Kidney capillary endothelial cell (primary cell): ENCODE results near the gene COMTD1.
A peak's percentile ranks its signal among the peaks of the same experiment; 100 is the strongest.

ENCODE experiments used
- DNase-seq: peaks from one replicate; pipeline ENCODE4 v3.0.0-alpha.2; 2018; ENCODE audit warnings: low spot score

COMTD1 gene

DNA sequence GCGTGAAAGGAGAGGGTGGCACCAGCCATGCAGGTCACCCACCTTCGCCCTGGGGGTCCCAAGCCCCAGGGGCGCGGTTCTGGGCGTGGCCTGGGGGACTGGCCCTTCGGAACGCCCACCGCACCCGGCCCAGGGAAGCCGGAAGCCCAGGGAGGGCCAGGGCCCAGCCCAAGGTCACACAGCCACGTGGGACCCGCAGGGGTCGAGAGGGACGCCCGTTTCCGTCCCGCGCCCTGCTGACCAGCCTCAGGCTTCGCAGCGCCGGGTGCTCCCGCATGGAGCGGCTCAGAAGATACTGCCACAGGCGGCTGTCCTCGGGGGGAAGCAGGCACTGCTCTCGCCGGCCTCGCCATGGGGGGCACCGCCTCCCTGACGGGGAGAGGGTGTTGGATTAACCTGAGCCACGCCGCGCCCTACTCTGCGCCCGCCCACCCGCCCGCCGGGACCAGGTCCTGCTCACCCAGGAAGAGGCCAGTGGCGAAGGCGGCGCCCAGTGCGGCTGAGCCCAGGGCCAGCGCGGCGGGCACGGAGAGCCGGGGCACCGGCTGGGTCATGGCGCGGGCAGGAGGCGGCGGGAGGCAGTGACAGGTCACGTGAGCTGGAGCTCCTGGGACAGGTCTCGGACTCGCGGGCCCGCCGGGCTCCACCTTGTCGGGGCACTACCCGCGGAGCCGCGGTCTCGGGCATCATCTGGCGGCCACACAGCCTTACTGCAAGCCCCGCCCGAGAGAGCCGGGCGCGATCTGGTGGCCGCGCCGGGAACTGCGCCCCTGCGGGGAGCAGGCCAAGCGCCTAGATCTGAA is at the start of gene COMTD1:
COMTD1 (minus strand) TSS at position 583 of the 803 bp plus-strand sequence; CDS start at position 554, 29 bp downstream.
- DNase-seq, result peak; percentile 90

DNA sequence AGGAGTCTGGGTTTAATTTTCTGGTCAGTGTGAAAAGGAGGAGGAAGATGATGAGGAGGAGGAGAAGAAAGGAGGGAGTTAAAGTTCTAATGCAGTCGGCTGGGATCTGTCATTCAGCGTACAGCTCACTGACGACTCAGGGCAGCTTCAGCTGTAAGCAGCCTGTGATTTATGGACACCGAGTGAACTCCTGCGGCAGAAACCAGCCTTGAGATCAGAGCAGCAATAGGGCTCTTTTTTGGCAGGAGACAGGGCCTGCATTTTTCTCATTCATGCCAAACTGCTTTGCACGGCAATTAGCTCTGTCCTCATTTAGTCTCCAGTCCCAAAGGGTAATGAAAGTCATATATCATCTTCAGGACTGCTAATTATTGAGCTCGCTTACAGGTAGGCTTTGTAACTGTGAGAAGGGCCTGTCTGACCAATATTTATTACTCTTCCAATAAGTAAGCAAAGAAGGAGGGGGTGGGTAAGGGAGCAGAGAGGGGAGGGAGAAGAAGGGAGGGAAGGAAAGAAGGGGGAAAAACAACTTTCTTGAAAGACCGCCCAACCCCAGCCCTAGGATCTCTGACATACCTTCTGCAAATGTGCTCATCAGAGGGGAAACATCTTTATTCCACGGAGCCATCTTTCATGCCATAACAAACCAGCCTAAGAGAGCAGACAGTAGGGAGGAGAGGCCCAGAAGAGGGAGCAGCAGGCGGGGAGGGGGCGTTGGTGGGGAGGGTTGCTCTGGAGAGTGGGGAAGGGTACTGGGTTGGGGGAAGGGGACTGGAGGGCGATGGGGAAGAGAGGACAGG is 48.1 kb upstream of the COMTD1 start:
- DNase-seq, result no peak

DNA sequence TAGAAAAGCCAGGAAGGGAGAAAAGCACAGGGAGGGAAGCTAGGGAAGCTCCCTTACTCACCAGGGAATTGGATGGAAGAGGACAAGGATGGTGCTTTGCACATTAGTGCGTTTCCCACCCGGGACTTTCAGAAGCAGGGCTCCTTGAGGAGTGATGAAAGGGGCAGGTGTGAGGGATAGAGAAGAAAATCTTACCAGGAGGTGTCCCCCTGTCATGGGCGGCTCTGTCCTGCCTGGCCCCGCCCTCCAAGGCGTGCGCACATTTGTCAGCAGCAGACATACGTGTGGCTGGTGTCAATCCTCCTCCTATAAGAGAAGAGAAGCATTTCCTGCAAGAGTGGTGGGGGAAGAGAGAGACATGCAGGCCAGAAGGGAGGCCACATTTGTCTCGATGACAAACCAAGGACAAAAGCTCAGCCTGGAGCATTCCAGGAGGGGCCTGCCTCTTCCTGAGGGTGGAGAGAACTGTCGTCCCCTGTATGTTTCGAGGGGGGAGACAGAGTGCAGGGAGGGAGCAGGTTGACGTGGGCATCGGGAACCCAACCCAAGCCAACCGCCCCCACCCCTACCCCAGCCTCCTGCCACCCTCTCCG is 47.4 kb upstream of the COMTD1 start:
- no peak for DNase-seq

DNA sequence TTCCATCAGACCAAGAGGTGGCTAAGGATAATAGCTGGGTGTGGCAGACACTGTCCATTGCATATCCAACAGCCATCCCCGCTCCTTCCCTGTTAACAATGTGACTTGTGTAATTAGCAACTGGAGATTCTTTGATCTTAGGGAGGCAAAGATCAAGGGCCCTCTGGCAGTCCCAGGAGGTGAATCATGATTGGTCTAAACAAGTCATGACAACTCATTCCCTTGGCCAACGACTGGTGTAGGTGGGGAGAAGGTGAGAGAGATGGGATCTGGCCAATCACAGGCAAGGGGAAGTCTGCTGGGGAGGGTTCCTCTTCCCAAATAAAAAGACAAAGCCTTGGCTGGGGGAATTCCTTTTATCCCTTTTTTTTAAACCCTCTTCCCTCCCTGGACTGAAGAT is 46.2 kb upstream of the COMTD1 start:
- no peak for DNase-seq

DNA sequence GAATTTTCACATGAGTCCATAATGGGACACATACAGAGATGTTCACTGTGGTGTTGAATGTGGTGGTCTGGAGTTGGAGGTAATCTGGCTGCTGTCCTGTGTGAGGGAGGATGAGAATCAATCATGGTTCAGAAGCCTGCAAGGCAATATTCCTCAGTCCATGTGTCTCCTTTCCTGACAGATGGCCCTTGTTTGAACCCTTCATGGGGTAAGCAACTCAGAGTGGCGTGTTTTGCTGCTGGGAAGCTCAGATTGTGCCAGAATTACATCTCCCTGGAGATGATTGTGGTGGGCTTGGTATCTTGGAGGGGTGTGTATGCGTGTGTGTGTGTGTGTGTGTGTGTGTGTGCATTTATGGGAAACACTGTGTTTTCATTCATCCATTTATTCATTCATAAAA is 44.5 kb upstream of the COMTD1 start:
- DNase-seq, result no peak

DNA sequence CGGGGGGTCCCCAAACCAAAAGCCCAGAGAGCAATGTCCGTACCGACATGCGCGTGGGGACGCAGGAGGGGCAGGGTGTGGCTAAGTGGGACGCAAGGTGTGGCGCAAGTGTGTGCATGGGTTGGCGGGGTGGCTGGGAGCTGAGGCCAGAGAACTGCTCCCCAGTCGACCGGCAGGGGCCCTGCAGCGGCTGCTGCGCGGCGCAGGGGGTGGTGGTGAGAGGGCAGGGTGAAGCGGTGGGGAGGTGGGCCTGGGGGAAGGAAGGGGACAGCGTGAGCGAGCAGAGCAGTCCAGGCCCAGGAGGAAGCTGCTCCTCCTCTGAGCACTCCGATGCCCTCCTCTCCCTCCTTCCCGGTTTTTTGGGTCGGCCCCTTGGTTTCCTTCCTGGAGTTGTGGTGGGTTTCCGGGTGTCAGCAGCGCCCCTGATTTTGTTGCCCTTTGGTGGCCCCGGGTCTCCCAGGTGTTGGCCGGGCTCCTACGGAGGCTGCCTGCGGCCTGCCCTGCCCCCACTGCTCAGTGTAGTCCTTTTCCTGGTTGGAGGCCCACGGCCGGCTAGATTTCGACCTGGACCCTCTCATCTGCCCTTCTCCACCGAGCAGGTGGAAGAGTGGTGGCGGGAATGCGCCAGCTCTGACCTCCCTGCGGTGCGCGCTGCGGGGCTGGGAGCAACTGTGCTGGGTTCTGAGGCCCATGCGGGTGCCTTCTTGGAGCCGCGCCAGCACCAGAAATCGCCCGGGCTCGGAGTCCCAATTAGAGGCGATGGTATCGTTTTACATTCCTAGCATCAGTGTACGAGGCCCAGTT is 40.5 kb upstream of the COMTD1 start:
- no peak for DNase-seq

DNA sequence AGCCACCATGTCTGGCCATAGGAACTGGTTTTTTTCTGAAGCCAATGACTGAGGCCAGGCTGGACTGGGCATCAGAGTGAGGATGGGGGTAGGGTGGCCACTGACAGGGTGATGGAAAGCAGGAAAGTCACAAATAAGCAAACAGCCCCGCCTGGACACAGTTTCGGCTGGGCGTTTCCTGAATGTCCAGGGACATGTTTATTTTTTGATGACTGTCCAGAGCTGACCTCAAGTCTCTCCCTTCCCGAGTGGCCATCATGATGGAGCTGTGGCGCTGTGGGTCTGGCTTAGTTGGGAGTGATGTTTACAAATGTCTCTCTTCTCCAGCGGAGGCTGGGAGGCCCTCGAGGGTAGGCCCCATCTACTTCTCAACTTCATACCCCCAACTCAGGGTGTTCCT is 37.1 kb upstream of the COMTD1 start:
- no peak for DNase-seq

DNA sequence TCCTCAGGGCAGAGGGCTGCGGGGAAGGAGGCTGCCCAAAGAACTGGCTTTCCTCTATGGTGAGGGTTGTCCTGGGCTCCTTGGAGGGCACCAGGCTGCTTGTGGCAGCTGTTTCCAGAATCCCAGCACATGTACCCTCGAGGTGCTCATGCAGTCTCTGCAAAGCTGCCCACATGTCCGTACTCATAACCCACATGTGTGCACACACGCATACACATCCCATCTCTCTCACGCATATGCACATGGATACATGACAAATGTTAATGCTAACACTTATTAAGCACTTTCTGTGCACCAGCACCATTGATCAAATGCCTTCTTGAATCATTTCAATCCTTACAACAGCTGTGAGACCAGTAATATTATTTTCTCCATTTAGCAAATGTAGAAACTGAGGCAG is 36.3 kb upstream of the COMTD1 start:
- no peak for DNase-seq

DNA sequence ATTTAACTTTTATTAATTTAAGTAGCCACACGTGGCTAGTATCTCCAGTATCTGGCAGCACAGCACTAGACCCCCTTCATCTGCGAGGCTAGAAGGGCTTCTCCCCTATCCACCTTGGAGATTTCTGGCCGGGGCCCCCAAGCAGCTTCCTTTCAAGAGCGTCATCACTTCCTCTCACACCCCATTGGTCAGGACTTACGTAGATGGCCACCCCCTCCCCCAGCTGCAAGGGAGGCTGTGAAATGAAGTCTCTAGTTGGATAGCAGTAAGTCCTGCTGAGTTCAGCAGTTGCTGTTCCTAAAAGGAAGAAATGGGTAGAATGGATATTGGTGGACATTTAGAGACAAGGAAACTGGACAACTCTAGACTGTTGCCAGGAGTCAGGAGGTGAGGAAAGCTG is 33.8 kb upstream of the COMTD1 start:
- DNase-seq, result no peak

DNA sequence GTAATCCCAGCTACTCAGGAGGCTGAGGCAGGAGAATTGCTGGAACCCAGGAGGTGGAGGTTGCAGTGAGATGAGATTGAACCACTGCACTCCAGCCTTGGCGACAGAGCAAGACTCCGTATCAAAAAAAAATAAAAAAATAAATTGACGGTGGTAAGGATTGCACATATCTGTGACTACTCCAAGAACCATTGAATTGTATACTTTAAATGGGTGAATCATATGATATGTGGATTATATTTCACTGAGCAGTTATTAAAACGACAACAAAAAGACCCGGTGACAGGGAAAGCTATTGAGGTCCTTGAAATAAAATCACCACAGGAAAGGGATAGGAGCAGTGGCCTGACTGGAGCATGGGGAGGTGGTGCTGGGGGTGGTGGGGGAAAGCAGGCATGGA is 31.2 kb upstream of the COMTD1 start:
- no peak for DNase-seq

DNA sequence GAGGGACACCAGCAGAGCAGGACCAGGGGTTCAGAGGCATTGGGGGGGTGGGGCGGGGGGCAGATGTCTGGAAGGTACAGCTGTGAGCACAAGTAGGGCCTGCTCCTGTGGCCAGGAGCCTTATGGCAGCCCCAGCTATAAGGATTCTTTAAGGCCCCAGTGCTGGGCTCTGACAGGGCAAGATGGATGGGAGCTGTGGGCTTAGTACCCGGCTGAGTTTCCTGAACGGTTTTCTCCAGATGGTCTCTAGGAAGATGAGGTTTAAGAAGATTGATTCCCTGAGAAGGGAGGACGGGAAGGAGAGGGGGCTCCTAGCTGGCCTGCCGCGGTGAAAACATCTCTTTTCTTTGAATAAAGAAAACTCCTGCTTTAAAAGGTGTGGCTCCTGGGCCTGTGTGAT is 30.1 kb upstream of the COMTD1 start:
- no peak for DNase-seq

DNA sequence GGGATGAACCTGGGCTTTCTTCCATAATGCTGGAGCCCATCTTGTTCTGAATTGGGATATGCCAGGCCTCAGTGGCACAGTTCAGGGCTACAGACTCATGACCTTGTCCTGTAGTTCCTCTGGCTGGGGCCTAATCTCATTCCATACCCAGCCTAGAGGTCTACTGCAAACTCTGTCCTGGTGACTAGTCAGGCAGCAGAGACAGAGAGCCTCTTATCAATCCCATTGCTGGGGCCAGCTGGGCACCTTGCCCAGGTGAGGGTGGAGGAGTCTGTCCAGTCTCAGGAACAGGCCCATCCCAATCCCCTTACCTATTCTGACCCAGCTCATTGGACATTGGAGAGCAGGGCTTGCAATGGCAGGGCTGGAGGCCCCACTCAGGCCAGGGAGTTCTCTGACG is 28.0 kb upstream of the COMTD1 start:
- no peak for DNase-seq

DNA sequence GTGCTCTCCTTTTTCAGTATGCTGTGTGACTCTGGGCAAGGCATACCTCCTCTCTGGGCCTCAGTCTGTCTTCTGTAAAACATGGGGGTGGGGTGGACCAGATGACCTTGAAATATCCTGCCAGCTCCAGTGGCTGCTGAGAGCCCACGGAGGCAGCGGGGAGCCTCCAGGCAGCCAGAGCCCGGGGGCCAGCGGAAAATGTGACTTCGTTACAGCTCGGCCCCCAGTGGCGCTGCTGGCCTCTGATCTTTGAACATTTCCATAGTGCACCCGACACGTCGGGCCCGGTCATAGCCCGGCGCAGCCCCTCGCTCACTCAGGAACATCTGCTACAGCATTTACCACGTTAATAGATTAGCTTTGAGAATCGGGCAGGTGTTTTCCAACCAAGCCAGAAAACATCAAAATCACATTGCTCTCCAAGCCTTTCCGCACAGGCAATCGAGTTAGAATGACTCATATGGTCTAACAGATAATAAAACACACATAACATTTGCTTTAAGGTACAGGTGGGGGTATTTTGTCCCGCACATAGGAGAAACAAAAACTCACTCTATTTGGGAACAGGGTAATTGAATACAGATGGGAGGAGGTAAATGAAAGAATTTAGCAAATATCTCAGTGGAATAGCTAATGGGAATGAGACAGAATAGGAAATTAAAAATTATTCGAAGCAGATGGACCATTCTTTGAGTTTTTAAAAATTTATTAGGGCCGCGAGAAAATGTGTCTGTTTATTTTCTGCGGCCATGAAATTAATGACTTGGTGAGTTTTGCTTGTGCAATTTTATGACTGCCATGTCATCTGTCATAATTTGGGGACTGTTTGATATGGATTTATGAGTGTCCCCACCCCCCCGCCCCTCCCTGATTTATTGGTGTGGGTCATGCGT is 26.3 kb upstream of the COMTD1 start:
- DNase-seq, result no peak

DNA sequence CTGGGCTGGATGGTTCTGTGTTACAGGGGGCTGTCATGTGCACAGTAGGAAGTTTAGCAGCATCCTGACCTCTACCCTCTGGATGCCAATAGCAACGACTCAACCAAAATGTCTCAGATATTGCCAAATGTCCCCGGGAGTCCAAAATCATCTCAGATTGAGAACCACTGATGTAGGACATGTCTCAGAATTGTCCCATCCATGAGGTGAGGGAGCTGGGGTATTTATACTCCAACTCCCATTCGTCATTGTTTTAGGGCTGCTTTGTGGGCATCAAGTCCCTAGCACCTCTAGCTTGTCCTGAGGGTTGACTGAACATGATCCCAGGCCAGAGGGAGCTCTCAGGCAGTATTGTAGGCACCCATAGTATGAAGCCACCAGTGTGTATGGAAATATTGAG is 25.2 kb upstream of the COMTD1 start:
- DNase-seq, result no peak

DNA sequence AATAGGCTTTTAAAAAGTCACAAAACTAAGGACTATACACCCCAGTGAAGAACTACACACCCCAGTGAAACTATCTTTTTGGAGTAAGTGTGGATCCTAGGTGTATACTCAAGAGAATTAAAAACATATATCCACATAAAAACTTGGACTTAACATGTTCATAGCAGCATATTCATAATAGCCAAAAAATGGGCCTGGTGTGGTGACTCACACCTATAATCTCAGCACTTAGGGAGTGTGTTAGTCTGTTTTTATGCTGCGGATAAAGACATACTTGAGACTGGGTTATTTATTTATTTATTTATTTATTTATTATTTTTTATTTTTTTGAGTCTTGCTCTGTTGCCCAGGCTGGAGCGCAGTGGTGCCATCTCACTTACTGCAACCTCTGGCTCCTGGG is 19.0 kb upstream of the COMTD1 start:
- no peak for DNase-seq

DNA sequence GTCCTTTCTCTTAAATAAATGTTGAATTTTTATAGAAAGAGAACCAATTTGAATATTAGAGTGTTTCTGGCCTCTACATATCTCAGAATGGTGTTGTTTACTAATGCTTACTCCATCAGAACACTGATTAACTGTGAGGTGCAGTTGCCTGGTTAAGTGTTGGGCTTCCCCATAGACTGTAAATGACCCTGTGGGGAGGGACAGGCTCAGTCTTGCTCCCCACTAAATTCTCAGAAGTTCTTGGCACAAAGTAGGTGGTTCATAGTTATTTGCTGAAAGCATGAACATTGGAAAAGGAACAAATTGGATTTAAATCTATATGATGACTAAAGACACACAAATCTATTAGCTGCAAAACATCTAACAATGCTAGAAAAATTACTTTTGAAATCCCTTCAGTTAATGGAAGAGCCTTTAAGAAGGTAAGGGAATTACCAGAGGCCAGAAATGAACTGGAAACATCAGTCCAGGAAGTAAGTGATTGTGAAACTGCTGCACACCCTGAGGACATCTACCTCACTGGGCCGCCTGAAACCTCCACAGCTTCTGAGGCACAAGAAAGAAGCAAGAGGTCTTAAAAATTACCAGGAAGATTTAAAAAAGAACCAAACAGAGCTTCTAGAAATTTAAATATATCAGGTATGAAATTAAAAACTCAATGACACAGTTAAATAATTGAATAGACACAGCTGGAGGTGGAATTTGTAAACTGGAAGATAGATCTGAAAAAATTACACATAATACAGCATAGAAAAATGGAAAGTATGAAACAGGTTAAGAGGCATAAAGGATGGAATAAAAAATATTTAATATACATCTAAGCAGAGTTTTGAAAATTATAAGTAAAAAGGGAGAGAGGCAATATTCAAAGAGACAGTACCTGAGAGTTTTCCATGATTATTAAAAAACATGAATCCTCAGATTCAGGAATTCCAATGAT is 17.8 kb upstream of the COMTD1 start:
- DNase-seq, result no peak

DNA sequence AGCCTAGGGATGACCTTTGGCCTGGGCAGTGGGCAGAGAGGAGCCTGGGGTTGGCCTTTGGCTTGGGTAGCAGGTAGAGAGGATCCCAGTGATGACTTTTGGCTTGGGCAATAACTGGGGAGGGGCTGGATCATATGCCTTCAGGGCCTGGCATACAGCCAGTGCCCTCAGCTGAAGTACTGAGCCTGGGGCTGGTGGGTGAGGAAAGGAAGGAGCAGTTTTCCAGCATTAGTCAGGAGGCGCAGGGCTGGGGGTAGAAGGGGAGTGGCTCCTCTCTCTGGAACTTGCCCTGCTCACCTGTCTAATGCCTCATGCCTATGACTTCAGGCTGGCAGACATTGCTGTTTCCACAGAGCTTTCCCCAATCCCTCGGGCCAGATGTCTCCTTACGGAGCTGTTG is 15.2 kb upstream of the COMTD1 start:
- no peak for DNase-seq

DNA sequence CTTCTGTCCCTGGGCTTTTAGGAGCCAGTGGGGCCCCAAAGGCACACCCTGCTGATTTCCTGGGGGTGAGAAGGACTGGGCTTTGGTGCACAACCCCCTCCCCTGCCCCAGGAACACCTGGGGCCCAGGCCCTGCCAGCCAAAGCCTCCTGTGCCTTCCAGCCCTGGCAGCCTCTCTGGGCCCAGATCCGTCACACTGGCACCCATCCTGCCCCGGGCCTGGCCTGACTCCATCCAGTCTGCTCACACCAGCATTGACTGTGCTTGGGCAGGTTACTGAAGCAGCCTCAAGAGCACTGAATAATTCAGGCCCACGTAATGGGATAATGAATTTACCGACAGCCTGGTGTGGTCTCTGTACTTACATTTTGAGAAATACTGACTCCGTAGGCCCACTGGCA is 12.0 kb upstream of the COMTD1 start:
- no peak for DNase-seq

DNA sequence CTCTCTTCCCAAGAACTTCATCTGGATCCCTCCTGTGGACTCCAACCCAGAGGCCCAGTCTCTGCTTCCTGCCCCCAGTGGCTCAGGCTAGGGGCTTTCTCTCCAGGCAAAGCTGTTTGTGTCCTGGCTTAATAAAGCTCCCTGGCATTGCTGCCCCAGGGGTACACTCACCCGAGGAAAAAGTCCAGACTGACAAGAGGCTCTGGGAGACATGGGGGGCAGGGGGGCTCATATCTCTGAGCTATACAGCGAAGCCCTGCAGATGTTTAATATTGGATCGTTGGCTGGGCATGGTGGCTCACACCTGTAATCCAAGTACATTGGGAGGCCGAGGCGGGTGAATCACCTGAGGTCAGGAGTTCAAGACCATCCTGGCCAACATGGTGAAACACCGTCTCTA is 10.7 kb upstream of the COMTD1 start:
- DNase-seq, result no peak
